ENCODE measurements around the gene LRFN2.

The LRFN2 gene

DNA sequence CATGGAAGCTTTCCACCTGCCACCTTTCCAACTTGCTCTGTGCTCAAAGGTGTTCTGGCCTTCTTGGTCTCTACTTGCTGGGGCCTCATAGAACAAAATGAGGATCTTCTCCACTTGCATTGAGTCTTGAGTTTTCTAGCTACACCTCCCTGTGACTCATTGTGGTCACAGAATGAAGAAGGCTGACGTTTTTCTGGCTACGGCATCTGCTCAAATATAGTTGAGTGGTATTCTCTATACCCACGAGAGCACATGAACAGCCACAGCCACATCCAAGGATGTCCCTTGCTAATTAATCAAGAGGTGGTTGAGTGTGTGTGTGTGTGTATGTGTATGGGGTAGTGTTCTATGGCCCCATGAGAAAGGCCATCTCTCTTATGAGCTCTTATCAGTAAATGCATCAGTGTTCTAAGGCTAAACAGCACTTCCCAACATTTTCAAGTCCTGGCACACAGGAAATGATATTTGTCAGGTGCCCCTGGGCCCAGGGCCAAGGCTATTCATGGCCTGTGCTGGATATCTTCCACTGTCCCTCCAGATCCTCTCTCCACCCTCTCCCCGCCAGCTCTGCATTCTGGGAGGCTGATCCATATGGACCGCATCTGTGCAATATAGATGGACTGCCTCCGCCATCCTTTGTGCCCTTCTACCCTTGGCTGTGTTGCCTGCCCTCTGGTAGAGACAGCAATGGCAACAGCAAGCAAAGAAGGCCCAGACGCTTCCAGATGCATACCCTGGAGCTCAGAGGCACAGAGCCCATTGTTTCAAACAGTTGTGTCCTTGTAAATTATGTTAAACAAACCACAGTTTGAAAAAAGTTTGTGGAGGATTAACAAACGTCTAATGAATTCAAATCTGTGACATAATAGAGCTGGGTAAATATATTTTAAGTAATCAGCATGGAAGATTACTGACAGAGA lies 150.2 kb downstream of the LRFN2 start:
- Histone ChIP-seq H3K79me2 (ENCODE audit: insufficient read depth, low read length) (no peaks in the 10 kb centered on the region), H3K4me2 (ENCODE audit: low read depth, low read length, poor library complexity, severe bottlenecking) (peak overlapping the region; percentile 62), H3K9ac (ENCODE audit: low read depth, low read length, poor library complexity, severe bottlenecking) (no peak overlapping the region), H3K4me3 (ENCODE audit: low read length, poor library complexity, severe bottlenecking) (no peak overlapping the region), H3K9me2 (replicated peaks; ENCODE audit: low read depth, low read length) (no peaks in the 10 kb centered on the region), H4K20me1 (ENCODE audit: insufficient read depth, low read length, poor library complexity, severe bottlenecking) (no peaks in the 10 kb centered on the region), H3K36me3 (ENCODE audit: insufficient read depth, low read length) (peaks cover 5% of the 10 kb centered on the region; the same call in 1 of the 2 replicates), H3K4me1 (ENCODE audit: insufficient read depth, low read length, poor library complexity, severe bottlenecking) (peaks cover 52% of the 10 kb centered on the region), H2AFZ (ENCODE audit: low read length) (no peak overlapping the region), H3K9me3 (ENCODE audit: insufficient read depth, low read depth, low read length) (no peaks in the 10 kb centered on the region), H3F3A (ENCODE audit: low read depth) (no peaks in the 10 kb centered on the region), H3K27me3 (ENCODE audit: insufficient read depth, low read length, poor library complexity, severe bottlenecking) (no peaks in the 10 kb centered on the region)
- no peak for TF ChIP-seq EZH2phosphoT487 (IDR thresholded peaks at IDR 0.05; ENCODE audit: borderline replicate concordance)
- TF ChIP-seq, protein P1, sequence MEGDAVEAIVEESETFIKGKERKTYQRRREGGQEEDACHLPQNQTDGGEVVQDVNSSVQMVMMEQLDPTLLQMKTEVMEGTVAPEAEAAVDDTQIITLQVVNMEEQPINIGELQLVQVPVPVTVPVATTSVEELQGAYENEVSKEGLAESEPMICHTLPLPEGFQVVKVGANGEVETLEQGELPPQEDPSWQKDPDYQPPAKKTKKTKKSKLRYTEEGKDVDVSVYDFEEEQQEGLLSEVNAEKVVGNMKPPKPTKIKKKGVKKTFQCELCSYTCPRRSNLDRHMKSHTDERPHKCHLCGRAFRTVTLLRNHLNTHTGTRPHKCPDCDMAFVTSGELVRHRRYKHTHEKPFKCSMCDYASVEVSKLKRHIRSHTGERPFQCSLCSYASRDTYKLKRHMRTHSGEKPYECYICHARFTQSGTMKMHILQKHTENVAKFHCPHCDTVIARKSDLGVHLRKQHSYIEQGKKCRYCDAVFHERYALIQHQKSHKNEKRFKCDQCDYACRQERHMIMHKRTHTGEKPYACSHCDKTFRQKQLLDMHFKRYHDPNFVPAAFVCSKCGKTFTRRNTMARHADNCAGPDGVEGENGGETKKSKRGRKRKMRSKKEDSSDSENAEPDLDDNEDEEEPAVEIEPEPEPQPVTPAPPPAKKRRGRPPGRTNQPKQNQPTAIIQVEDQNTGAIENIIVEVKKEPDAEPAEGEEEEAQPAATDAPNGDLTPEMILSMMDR (conservative IDR thresholded peaks at IDR 0.05; ENCODE audit: low read length): no peak

DNA sequence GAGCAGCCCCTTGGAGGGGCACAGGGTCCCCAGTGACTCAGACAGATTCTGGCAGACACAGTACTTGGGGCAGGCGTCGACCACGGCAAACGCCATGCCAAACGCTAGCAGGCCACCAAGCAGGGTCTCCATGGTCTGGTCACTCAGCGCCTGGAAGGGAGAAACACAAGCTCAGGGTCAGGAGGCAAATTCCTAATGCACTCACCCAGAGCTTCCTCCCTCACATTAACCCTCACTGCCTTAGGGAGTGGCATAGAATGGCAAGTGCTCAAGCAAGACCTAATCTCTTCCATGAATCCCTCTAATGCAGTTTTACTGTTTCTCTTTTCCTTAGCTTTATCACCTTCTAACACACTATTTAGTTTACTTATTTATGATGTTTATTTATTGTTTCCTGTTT lies 154.2 kb downstream of the LRFN2 start:
- no peaks in the 10 kb centered on the region for H3F3A ChIP-seq (ENCODE audit: low read depth)
- peaks cover 14% of the 10 kb centered on the region; the same call in 1 of the 2 replicates for H3K36me3 ChIP-seq (ENCODE audit: insufficient read depth, low read length)
- no peaks in the 10 kb centered on the region for H3K9me2 ChIP-seq (replicated peaks; ENCODE audit: low read depth, low read length)
- H4K20me1 ChIP-seq (ENCODE audit: insufficient read depth, low read length, poor library complexity, severe bottlenecking): no peaks in the 10 kb centered on the region
- H2AFZ ChIP-seq (ENCODE audit: low read length): no peak overlapping the region
- H3K9me3 ChIP-seq (ENCODE audit: insufficient read depth, low read depth, low read length): no peaks in the 10 kb centered on the region
- no peak for TF ChIP-seq EZH2phosphoT487 (IDR thresholded peaks at IDR 0.05; ENCODE audit: borderline replicate concordance)
- TF ChIP-seq, protein P1 (conservative IDR thresholded peaks at IDR 0.05; ENCODE audit: low read length): no peak
- H3K27me3 ChIP-seq (ENCODE audit: insufficient read depth, low read length, poor library complexity, severe bottlenecking): no peaks in the 10 kb centered on the region
- H3K4me3 ChIP-seq (ENCODE audit: low read length, poor library complexity, severe bottlenecking): no peak overlapping the region
- H3K4me2 ChIP-seq (ENCODE audit: low read depth, low read length, poor library complexity, severe bottlenecking): no peak overlapping the region
- no peaks in the 10 kb centered on the region for H3K79me2 ChIP-seq (ENCODE audit: insufficient read depth, low read length)
- peaks cover 20% of the 10 kb centered on the region for H3K4me1 ChIP-seq (ENCODE audit: insufficient read depth, low read length, poor library complexity, severe bottlenecking)
- H3K9ac ChIP-seq (ENCODE audit: low read depth, low read length, poor library complexity, severe bottlenecking): no peak overlapping the region

DNA sequence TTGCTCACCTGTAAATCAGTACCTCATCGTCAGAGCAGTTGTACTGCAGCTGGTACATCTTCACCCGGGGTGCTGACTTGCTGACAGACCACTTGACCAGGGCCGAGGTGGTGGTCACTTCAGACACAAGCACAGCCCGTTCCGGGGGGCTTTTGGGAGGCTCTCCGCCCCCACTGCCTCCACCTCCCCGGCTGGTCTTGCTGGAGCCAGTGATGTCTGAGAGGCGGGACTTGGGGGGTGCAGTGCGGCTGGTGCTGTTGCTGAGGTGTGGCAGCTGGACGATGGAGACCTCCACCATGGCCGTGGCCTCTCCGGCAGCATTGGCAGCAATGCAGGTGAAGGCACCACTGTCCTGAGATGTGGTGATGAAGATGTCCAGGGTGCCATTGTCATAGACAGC lies 155.5 kb downstream of the LRFN2 start:
- no peak overlapping the region for H3K9ac ChIP-seq (ENCODE audit: low read depth, low read length, poor library complexity, severe bottlenecking)
- H3K4me1 ChIP-seq (ENCODE audit: insufficient read depth, low read length, poor library complexity, severe bottlenecking): peaks cover 10% of the 10 kb centered on the region
- peaks cover 14% of the 10 kb centered on the region; the same call in 1 of the 2 replicates for H3K36me3 ChIP-seq (ENCODE audit: insufficient read depth, low read length)
- no peaks in the 10 kb centered on the region for H3F3A ChIP-seq (ENCODE audit: low read depth)
- H3K4me3 ChIP-seq (ENCODE audit: low read length, poor library complexity, severe bottlenecking): no peak overlapping the region
- no peak overlapping the region for H3K4me2 ChIP-seq (ENCODE audit: low read depth, low read length, poor library complexity, severe bottlenecking)
- no peaks in the 10 kb centered on the region for H4K20me1 ChIP-seq (ENCODE audit: insufficient read depth, low read length, poor library complexity, severe bottlenecking)
- no peak overlapping the region for H2AFZ ChIP-seq (ENCODE audit: low read length)
- no peaks in the 10 kb centered on the region for H3K27me3 ChIP-seq (ENCODE audit: insufficient read depth, low read length, poor library complexity, severe bottlenecking)
- H3K9me2 ChIP-seq (replicated peaks; ENCODE audit: low read depth, low read length): no peaks in the 10 kb centered on the region
- TF ChIP-seq, protein P1 (conservative IDR thresholded peaks at IDR 0.05; ENCODE audit: low read length): no peak
- no peak for TF ChIP-seq EZH2phosphoT487 (IDR thresholded peaks at IDR 0.05; ENCODE audit: borderline replicate concordance)
- no peaks in the 10 kb centered on the region for H3K9me3 ChIP-seq (ENCODE audit: insufficient read depth, low read depth, low read length)
- no peaks in the 10 kb centered on the region for H3K79me2 ChIP-seq (ENCODE audit: insufficient read depth, low read length)

All from Loucy (cell line).